ENCODE measurements around the gene GJC1. TPM values are rescaled to one million over a fixed set of nuclear protein-coding genes. Genes with fewer than 3 reads are reported as not detected.

GJC1 gene
- total RNA-seq (2021; fragmentation: NEBNext Ultra II Directional; extraction: Animal tissue kit (Norgen Biotek cat#: 25700)), result 154 and 156 TPM in 2 replicates
- 22.1 and 29.1 TPM in 2 replicates for polyA plus RNA-seq (2011; rRNA removed)
- polyA plus RNA-seq (2011; cell fraction: cytosol; rRNA removed), result 38.6 TPM
- polyA plus RNA-seq (2011; cell fraction: nucleus; rRNA removed), result 31.1 TPM
- polyA plus RNA-seq (2012, experiment 1 of 2), result 55.4 to 86.8 TPM (median 72.4 TPM) in 4 replicates
- 19.3 TPM for polyA plus RNA-seq (2012, experiment 2 of 2)
- polyA plus RNA-seq (2013, experiment 1 of 2), result 77.7 TPM
- polyA plus RNA-seq (2013, experiment 2 of 2), result 81.2 TPM
- 185 and 238 TPM in 2 replicates for polyA minus RNA-seq (2011; rRNA and poly(A)+ RNA removed)
- polyA minus RNA-seq (2011; cell fraction: cytosol; rRNA and poly(A)+ RNA removed), result 63.6 TPM
- polyA minus RNA-seq (2011; cell fraction: nucleus; rRNA and poly(A)+ RNA removed), result 42.5 TPM
- long read RNA-seq, experiment 1, partial matches to known transcripts, result 0 of 39 reads
- long read RNA-seq, experiment 1, other reads (novel, unspliced or antisense), result 37 of 39 reads
- long read RNA-seq, experiment 2, full-length matches to known transcripts, result 15 of 30 reads
- long read RNA-seq, experiment 2, partial matches to known transcripts, result 0 of 30 reads
- long read RNA-seq, experiment 2, other reads (novel, unspliced or antisense), result 15 of 30 reads

DNA sequence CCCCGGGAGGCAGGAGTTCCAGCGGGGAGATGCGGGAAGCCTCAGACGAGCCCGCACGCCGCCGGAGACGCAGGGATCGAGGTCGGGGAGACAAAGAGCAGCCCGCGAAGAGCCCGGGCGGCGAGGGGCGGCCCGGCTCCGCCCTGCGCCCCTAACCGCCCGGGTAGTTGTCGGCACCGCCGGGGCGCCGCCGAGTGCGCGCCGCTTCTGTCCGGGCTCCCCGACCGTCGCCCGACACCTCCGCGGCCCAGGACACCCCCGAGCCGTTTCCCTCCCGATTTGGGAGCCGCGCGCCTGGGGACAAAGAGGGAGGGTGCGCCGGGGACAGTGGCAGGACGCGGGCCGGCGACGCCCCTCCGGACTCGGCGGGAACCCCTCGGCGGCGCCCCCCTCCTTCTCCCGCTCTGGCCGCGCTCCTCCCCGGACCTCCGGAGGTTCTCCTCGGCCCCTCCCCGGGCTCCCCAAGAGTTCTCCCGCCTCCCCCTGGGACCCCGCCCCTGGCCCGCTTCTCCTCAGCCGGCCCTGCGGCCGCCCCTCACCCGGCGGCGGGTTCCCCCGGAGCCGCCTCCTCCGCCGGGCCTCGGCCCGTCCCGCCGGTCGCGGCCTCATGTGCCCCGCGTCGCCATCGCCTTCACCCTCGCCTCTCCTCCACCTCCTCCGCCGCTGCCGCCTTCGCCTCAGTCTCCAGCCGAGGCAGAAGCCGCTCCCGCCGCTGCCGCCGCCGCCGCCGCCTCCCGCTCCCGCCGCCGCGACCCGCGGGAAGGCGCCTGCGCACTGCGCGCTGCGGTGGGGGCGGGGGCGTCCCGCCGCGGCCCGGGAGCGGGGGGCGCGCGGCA lies at the start of gene GJC1:
Gene GJC1 (minus strand): TSS at position 765 of the 836 bp plus-strand sequence. CDS start 24,470 bp downstream, outside the sequence.
- H4K20me1 ChIP-seq (replicated peaks in 1 of 2; ENCODE audit: control insufficient read depth in 1 of 2, insufficient read depth in 2 of 2, low read length in 2 of 2), result peaks cover 5% of the 10 kb centered on the region in 2 experiments
- 0 out of 2 replicates have a peak within 1 kb of the TSS, but pooled peaks have one; percentile 82 for H2BK12ac ChIP-seq (ENCODE audit: low read depth, low read length)
- FAIRE-seq (no peak), DNase-seq (ENCODE audit: low read depth in 1 of 2, low spot score in 2 of 2) (peak in 1 of 2 experiments; percentile 83)
- H2AFZ ChIP-seq (ENCODE audit: low read length), result no peak within 1 kb of the TSS
- peak within 1 kb of the TSS; percentile 29; the same call in 1 of the 2 replicates for H2BK20ac ChIP-seq (ENCODE audit: low read length)
- WGBS, 2 experiments (ENCODE audit: extremely low coverage in 1 of 2, insufficient coverage in 1 of 2, insufficient read length in 1 of 2, insufficient replicate concordance in 2 of 2, low coverage in 1 of 2, low lambda C conversion rate in 2 of 2, missing lambda C conversion rate in 1 of 2), result 0% methylated on average over 46 of the region's 123 CpGs; no CpG with 5 or more reads in 1 of the 2 experiments
- ChIA-PET POLR2A (ENCODE audit: partially characterized antibody) (interaction anchor here (0.6 to 5.5 kb wide), 18 partner anchors 11 to 418 kb away, joined by 3 to 58 read pairs (median 6); partner anchors contain the start of gene HIGD1B), CTCF (ENCODE audit: partially characterized antibody) (interaction anchor here (1.6 to 5.2 kb wide), 3 partner anchors 15 to 36 kb away, joined by 4 to 44 read pairs (median 38); no protein-coding TSS in a partner anchor)
- peak within 1 kb of the TSS; percentile 85 to 94 (median 90) for H3K9ac ChIP-seq (replicated peaks in 1 of 4; ENCODE audit: extremely low read depth in 1 of 4, low read depth in 3 of 4, low read length in 3 of 4)
- H2BK15ac ChIP-seq (ENCODE audit: low read length), result peak within 1 kb of the TSS; percentile 61; the same call in 1 of the 2 replicates
- H3K23me2 ChIP-seq (ENCODE audit: low read depth, low read length), result peaks cover 4% of the 10 kb centered on the region; the same call in 1 of the 2 replicates
- peak within 1 kb of the TSS; percentile 52 to 72 for H3K4me2 ChIP-seq (ENCODE audit: insufficient read depth in 1 of 2, low read depth in 2 of 2, low read length in 2 of 2)
- no peak within 1 kb of the TSS for H3K14ac ChIP-seq (ENCODE audit: insufficient read length)
- peak within 1 kb of the TSS; percentile 79 to 97 (median 92) for H3K4me3 ChIP-seq (ENCODE audit: extremely low read depth in 1 of 4, insufficient read depth in 2 of 4, low read depth in 3 of 4, low read length in 4 of 4)
- no peaks in the 10 kb centered on the region for H3K36me3 ChIP-seq (ENCODE audit: control insufficient read depth in 2 of 4, insufficient read depth in 4 of 4, low read length in 3 of 4)
- H3K79me2 ChIP-seq (ENCODE audit: control insufficient read depth in 1 of 2, insufficient read depth in 2 of 2, low read length in 2 of 2), result peaks cover 9 to 49% of the 10 kb centered on the region in 2 experiments
- H3K27me3 ChIP-seq (replicated peaks in 1 of 4; ENCODE audit: control insufficient read depth in 3 of 4, extremely low read depth in 1 of 4, insufficient read depth in 3 of 4, low read length in 3 of 4), result no peaks in the 10 kb centered on the region
- H4K91ac ChIP-seq (replicated peaks; ENCODE audit: insufficient read length, low read length), result peak within 1 kb of the TSS; percentile 96
- peaks cover 0 to 7% (median 5%) of the 10 kb centered on the region in 4 experiments; a peak in 4 of 7 replicates for H3K4me1 ChIP-seq (replicated peaks in 1 of 4; ENCODE audit: control insufficient read depth in 3 of 4, insufficient read depth in 4 of 4, low read length in 3 of 4)
- no peaks in the 10 kb centered on the region for H3K79me1 ChIP-seq (ENCODE audit: low read depth, low read length)
- H4K8ac ChIP-seq (ENCODE audit: extremely low read depth, insufficient read depth, low read length), result peak within 1 kb of the TSS; percentile 93
- H2BK120ac ChIP-seq (replicated peaks; ENCODE audit: low read depth, low read length), result peak within 1 kb of the TSS; percentile 70
- peak within 1 kb of the TSS; percentile 60 for H4K5ac ChIP-seq (ENCODE audit: insufficient read length, low read depth, low read length)
- 0 out of 2 replicates have a peak within 1 kb of the TSS, but pooled peaks have one; percentile 3 for H2AK5ac ChIP-seq (ENCODE audit: low read depth, low read length)
- peak within 1 kb of the TSS; percentile 81 for H3K4ac ChIP-seq (replicated peaks; ENCODE audit: insufficient read length, low read depth, low read length)
- H3K27ac ChIP-seq (ENCODE audit: low read depth, low read length), result peak within 1 kb of the TSS; percentile 86
- H3K9me3 ChIP-seq (ENCODE audit: insufficient read depth in 2 of 2, low read depth in 1 of 2, low read length in 1 of 2), result no peaks in the 10 kb centered on the region
- peak within 1 kb of the TSS; percentile 74 for H3K56ac ChIP-seq (replicated peaks; ENCODE audit: insufficient read length, low read depth, low read length)
- H3K23ac ChIP-seq (ENCODE audit: insufficient read length), result no peak within 1 kb of the TSS
- peak within 1 kb of the TSS; percentile 99 for H3K18ac ChIP-seq (ENCODE audit: extremely low read depth, low read length)
- peak within 1 kb of the TSS; percentile 96 for H2BK5ac ChIP-seq (ENCODE audit: low read depth, low read length)
- TF ChIP-seq SP2 (IDR thresholded peaks at IDR 0.05; ENCODE audit: low read length), result no peak
- TF ChIP-seq SP4 (IDR thresholded peaks at IDR 0.05; ENCODE audit: low read length), result no peak
- no peak for TF ChIP-seq SIX5 (IDR thresholded peaks at IDR 0.05; ENCODE audit: low read depth, low read length)
- TF ChIP-seq HDAC2 (IDR thresholded peaks at IDR 0.05; ENCODE audit: borderline replicate concordance in 1 of 2, low read depth in 2 of 2, low read length in 2 of 2), result 0 out of 4 replicates have a peak, but pooled peaks of 1 of the 2 experiments have one; percentile 9
- 0 out of 2 replicates have a peak, but pooled peaks have one; percentile 9 for TF ChIP-seq GABPA (IDR thresholded peaks at IDR 0.05; ENCODE audit: borderline replicate concordance, insufficient read depth, low read length)

Measured in H1 (cell line).